ENCODE measurements around the gene SCFD1. TPM values are rescaled to one million over a fixed set of nuclear protein-coding genes. Genes with fewer than 3 reads are reported as not detected.

SCFD1 gene
- total and polyA plus RNA-seq, 4 donors = 24.6 to 82.1 (median 52.6) TPM

DNA sequence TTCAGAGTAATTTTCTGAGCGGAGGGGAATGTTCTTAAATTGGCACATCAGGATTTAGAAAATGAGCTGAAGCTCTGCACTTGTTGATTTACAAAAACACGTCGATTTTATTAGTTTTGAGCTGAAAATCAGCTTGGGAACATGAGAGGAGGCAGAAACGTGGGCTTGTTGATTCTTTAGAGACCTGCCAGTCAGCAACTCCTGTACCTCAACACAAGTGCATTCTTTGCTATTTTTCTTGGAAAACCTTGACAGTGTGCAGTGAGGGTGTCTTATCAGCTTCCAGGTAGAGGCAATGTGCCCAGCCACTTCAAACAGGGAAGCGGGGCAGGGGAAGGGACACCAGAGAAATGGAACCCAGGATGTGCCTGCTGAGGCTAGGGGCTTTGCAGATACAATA, 149.5 kb downstream of the SCFD1 start:
- no peak overlapping the region for H3K4me3 ChIP-seq (ENCODE audit: low read depth in 1 of 3, low read length in 3 of 3)
- 77% methylated on average over 5 of the region's 5 CpGs for WGBS
- H3K27ac ChIP-seq (ENCODE audit: low read depth in 1 of 2, low read length in 2 of 2) = no peak overlapping the region
- no peaks in the 10 kb centered on the region for H3K36me3 ChIP-seq (ENCODE audit: control insufficient read depth in 4 of 4, insufficient read depth in 3 of 4, low read depth in 1 of 4, low read length in 3 of 4)
- DNase-seq (ENCODE audit: low spot score) = no peak
- TF ChIP-seq FOXA1 (IDR thresholded peaks at IDR 0.05) = no peak
- TF ChIP-seq, protein P1, sequence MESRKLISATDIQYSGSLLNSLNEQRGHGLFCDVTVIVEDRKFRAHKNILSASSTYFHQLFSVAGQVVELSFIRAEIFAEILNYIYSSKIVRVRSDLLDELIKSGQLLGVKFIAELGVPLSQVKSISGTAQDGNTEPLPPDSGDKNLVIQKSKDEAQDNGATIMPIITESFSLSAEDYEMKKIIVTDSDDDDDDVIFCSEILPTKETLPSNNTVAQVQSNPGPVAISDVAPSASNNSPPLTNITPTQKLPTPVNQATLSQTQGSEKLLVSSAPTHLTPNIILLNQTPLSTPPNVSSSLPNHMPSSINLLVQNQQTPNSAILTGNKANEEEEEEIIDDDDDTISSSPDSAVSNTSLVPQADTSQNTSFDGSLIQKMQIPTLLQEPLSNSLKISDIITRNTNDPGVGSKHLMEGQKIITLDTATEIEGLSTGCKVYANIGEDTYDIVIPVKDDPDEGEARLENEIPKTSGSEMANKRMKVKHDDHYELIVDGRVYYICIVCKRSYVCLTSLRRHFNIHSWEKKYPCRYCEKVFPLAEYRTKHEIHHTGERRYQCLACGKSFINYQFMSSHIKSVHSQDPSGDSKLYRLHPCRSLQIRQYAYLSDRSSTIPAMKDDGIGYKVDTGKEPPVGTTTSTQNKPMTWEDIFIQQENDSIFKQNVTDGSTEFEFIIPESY (IDR thresholded peaks at IDR 0.05) = no peak
- TF ChIP-seq, protein P2, sequence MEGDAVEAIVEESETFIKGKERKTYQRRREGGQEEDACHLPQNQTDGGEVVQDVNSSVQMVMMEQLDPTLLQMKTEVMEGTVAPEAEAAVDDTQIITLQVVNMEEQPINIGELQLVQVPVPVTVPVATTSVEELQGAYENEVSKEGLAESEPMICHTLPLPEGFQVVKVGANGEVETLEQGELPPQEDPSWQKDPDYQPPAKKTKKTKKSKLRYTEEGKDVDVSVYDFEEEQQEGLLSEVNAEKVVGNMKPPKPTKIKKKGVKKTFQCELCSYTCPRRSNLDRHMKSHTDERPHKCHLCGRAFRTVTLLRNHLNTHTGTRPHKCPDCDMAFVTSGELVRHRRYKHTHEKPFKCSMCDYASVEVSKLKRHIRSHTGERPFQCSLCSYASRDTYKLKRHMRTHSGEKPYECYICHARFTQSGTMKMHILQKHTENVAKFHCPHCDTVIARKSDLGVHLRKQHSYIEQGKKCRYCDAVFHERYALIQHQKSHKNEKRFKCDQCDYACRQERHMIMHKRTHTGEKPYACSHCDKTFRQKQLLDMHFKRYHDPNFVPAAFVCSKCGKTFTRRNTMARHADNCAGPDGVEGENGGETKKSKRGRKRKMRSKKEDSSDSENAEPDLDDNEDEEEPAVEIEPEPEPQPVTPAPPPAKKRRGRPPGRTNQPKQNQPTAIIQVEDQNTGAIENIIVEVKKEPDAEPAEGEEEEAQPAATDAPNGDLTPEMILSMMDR (IDR thresholded peaks at IDR 0.05; ENCODE audit: low read depth, low read length, missing input control) = no peak
- no peak for TF ChIP-seq NR2F2 (IDR thresholded peaks at IDR 0.05)
- TF ChIP-seq, protein P3, sequence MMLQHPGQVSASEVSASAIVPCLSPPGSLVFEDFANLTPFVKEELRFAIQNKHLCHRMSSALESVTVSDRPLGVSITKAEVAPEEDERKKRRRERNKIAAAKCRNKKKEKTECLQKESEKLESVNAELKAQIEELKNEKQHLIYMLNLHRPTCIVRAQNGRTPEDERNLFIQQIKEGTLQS (IDR thresholded peaks at IDR 0.05) = no peak
- TF ChIP-seq HNF4G (IDR thresholded peaks at IDR 0.05) = no peak
- no peak for TF ChIP-seq TAF1 (conservative IDR thresholded peaks at IDR 0.05)
- TF ChIP-seq, protein P4, sequence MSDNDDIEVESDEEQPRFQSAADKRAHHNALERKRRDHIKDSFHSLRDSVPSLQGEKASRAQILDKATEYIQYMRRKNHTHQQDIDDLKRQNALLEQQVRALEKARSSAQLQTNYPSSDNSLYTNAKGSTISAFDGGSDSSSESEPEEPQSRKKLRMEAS (IDR thresholded peaks at IDR 0.05) = no peak
- no peak for TF ChIP-seq FOXA2 (IDR thresholded peaks at IDR 0.05)
- TF ChIP-seq GABPA (IDR thresholded peaks at IDR 0.05 in 1 of 2, conservative IDR thresholded peaks at IDR 0.05 in 1 of 2) = no peak
- no peak for TF ChIP-seq EGR1 (IDR thresholded peaks at IDR 0.05; ENCODE audit: low read depth in 2 of 2)
- TF ChIP-seq YY1 (IDR thresholded peaks at IDR 0.05) = no peak
- TF ChIP-seq, protein P5, sequence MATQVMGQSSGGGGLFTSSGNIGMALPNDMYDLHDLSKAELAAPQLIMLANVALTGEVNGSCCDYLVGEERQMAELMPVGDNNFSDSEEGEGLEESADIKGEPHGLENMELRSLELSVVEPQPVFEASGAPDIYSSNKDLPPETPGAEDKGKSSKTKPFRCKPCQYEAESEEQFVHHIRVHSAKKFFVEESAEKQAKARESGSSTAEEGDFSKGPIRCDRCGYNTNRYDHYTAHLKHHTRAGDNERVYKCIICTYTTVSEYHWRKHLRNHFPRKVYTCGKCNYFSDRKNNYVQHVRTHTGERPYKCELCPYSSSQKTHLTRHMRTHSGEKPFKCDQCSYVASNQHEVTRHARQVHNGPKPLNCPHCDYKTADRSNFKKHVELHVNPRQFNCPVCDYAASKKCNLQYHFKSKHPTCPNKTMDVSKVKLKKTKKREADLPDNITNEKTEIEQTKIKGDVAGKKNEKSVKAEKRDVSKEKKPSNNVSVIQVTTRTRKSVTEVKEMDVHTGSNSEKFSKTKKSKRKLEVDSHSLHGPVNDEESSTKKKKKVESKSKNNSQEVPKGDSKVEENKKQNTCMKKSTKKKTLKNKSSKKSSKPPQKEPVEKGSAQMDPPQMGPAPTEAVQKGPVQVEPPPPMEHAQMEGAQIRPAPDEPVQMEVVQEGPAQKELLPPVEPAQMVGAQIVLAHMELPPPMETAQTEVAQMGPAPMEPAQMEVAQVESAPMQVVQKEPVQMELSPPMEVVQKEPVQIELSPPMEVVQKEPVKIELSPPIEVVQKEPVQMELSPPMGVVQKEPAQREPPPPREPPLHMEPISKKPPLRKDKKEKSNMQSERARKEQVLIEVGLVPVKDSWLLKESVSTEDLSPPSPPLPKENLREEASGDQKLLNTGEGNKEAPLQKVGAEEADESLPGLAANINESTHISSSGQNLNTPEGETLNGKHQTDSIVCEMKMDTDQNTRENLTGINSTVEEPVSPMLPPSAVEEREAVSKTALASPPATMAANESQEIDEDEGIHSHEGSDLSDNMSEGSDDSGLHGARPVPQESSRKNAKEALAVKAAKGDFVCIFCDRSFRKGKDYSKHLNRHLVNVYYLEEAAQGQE (IDR thresholded peaks at IDR 0.05) = no peak
- TF ChIP-seq RXRA (IDR thresholded peaks at IDR 0.05) = no peak
- no peaks in the 10 kb centered on the region for H3K27me3 ChIP-seq (ENCODE audit: control insufficient read depth in 4 of 4, insufficient read depth in 4 of 4, low read length in 3 of 4)
- no peaks in the 10 kb centered on the region for H3K4me1 ChIP-seq (ENCODE audit: control insufficient read depth in 4 of 4, insufficient read depth in 4 of 4, low read length in 3 of 4)
- H3K9ac ChIP-seq (ENCODE audit: low read depth in 1 of 2, low read length in 2 of 2) = no peak overlapping the region
- no peaks in the 10 kb centered on the region for H3K9me3 ChIP-seq (ENCODE audit: control insufficient read depth in 4 of 4, low read length in 3 of 4)

DNA sequence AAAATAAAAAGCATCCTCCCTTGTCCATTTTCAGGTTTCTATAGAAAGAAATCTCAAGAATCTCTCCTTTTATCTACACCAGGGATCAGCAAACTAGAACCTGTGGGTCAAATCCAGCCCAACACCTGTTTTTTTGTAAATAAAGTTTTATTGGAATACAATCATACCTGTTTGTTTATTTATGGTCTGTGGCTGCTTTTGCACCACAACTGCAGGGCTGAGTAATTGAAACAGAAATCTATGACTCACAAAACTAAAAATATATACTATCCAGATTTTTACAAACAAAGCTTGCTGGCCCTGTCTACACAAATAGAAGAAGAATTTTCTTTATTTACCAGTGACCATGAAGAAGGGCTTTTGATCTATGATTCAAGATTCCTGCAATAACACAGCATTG, 157.1 kb downstream of the SCFD1 start:
- Histone ChIP-seq H3K9ac (ENCODE audit: low read depth in 1 of 2, low read length in 2 of 2) (no peak overlapping the region), H3K9me3 (ENCODE audit: control insufficient read depth in 4 of 4, low read length in 3 of 4) (no peaks in the 10 kb centered on the region), H3K27me3 (ENCODE audit: control insufficient read depth in 4 of 4, insufficient read depth in 4 of 4, low read length in 3 of 4) (no peaks in the 10 kb centered on the region), H3K36me3 (ENCODE audit: control insufficient read depth in 4 of 4, insufficient read depth in 3 of 4, low read depth in 1 of 4, low read length in 3 of 4) (no peaks in the 10 kb centered on the region), H3K4me1 (ENCODE audit: control insufficient read depth in 4 of 4, insufficient read depth in 4 of 4, low read length in 3 of 4) (no peaks in the 10 kb centered on the region), H3K27ac (ENCODE audit: low read depth in 1 of 2, low read length in 2 of 2) (no peak overlapping the region), H3K4me3 (ENCODE audit: low read depth in 1 of 3, low read length in 3 of 3) (no peak overlapping the region)
- DNase-seq (ENCODE audit: low spot score) = no peak
- TF ChIP-seq HNF4G (IDR thresholded peaks at IDR 0.05) (no peak), GABPA (IDR thresholded peaks at IDR 0.05 in 1 of 2, conservative IDR thresholded peaks at IDR 0.05 in 1 of 2) (no peak), FOXA2 (IDR thresholded peaks at IDR 0.05) (no peak), SP1 (IDR thresholded peaks at IDR 0.05) (no peak), YY1 (IDR thresholded peaks at IDR 0.05) (no peak), FOXA1 (IDR thresholded peaks at IDR 0.05) (no peak), RAD21 (IDR thresholded peaks at IDR 0.05) (no peak), NR2F2 (IDR thresholded peaks at IDR 0.05) (no peak), HNF4A (conservative IDR thresholded peaks at IDR 0.05) (no peak), RXRA (IDR thresholded peaks at IDR 0.05) (no peak), JUND (IDR thresholded peaks at IDR 0.05) (no peak), EGR1 (IDR thresholded peaks at IDR 0.05; ENCODE audit: low read depth in 2 of 2) (no peak)
- TF ChIP-seq, protein P2 (IDR thresholded peaks at IDR 0.05; ENCODE audit: low read depth, low read length, missing input control) = no peak
- TF ChIP-seq, protein P4 (IDR thresholded peaks at IDR 0.05) = no peak
- TF ChIP-seq, protein P3 (IDR thresholded peaks at IDR 0.05) = no peak
- TF ChIP-seq, protein P1 (IDR thresholded peaks at IDR 0.05) = no peak
